IPS DF 4.7 (cell line): ENCODE results near the gene LSG1.
"Not testable (repeated sequence)": the region's sequence is repeated elsewhere in the genome, so short reads cannot be mapped to it uniquely, and the experiment has no call there.

Source experiments
- DNase-seq: peaks from one replicate; pipeline ENCODE4 v3.0.0-alpha.2; 2013; ENCODE audit warnings: low spot score; ENCODE audit errors: extremely low read depth

The LSG1 gene

DNA sequence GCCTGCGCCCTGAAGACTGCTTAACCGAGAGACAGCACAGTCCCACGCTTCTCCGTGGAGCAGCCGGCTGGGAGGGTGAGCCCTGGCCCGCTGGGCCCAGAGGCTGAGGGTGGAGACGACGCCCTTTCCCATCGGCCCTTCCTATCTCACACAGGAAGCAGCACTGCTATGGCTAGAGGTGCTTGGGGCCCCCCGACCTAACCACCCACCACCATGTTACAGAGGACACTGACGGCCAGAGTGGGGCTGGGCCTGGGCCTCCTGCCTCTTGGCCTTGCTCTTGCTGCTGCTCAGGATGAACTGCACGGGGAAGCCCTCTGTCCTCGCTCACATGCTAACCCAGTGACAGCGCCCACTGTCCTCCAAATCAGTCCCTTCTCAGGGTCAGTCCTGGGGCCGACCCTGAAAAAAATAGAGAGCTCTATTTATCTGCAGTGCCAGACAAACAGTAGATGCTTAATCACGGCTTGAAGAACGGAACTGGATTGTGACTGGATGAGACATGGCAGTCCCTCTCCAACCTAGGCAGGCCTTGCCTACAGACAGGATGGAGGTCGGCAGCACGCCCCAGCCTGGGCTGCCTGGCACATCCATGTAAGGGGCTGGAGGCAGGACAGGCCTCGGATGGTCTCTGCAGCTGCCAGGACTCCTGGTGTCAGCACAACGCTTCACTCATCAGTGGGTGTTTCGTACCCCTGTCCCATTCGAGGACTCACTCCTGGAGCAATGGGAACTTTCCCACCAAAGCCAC lies 53.0 kb downstream of the LSG1 start:
- DNase-seq, result no peak

DNA sequence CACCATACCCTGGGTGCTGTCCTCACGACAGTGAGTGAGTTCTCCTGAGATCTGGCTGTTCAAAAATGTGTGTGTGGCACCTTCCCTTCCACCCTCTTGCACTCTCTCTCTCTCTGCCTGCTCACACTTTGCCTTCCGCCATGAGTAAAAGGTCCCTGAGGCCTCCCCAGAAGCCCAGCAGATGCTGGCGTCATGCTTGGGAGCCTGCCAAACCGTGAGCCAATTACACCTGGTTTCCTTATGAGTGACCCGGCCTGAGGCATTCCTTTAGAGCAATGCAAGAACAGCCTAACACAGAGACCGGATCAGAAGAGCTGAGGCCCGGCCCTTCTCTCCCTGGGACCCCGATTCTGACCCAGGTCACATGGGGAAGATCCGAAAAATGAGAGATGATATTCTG lies 54.2 kb downstream of the LSG1 start:
- DNase-seq, result no peak

- DNase-seq, result no peak
Observed at GRCh38 chr3:194617143-194617671, 54.8 kb downstream of the LSG1 start.

GRCh38 chr3:194615226-194615625 lies 56.8 kb downstream of the LSG1 start:
- no peak for DNase-seq

- no peak for DNase-seq
Observed at GRCh38 chr3:194612221-194612620, 59.8 kb downstream of the LSG1 start.

GRCh38 chr3:194610689-194611088 lies 61.3 kb downstream of the LSG1 start:
- DNase-seq, result no peak

DNA sequence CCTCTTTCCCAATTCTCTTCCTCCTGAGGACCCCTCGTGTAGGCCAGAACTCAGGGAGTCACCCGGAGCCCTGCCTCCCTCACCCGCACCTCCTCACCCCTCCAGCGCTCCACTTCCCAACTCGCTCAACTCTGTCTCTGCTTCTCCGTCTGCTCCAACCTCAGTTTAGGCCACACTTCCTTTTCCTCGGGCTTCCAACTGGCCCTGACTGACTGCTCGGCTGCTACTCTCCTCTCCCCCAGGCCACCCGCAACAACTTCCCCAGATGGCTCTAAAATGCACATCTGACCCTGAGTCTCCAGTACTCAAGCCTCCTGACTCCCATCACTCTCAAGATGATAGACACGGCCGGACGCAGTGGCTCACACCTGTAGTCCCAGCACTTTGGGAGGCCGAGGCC lies 62.4 kb downstream of the LSG1 start:
- DNase-seq, result no peak

DNA sequence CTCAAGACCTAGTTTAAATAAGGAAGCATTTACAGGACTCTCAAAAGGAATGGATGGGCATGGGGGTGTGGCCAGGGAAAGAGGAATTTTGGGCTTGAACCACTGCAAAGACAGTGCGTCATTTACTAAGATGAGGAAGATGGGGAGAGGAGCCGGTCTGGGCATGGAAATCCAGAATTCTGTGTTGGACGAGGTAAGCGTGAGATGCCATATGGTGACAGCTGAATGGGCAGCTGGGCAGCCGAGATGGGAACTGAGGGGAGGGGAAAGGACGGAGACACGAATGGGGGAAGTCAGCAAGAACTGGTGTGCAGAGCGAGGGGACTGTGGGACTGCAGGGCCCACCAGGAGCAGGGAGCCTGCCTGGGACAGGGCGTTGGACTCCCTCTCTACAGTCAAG lies 63.0 kb downstream of the LSG1 start:
- DNase-seq, result no peak

DNA sequence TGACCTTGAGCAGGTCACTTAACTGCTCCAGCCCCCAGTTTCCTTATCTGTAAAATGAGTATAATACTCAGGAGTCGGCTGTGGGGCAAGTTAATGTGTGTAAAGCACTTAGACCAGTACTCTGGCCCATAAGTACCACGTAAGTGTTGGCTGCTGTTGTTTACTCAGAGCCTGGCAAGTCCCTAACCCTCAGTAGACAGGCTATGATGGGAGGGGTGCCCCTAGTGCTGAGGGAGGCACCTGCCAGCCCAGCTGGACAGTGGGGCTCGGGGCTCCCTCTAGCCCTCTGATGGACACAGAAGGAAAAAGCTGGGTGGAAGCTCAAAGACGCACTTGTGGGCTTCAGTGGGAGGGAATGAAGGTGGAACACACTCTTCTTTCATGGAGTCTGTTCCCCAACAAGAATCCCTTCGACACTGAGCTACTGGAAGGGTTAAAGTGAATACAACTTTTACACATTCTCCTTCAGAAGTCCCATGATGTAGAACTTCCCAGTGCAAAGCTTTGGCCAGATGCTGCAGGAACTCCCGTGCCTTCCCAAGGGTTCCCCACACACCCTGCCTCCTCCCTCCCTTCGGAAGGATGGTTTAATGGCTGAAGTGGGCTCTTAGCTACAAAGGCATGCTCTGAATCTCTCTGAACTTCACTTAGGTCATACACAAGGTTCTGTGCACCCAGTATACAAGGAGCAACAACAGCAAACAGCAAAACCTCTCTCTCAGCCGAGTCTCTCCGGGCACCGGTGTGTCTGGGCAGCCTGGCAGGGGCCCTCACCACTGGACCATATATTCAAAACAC lies 64.2 kb downstream of the LSG1 start:
- DNase-seq, result no peak

DNA sequence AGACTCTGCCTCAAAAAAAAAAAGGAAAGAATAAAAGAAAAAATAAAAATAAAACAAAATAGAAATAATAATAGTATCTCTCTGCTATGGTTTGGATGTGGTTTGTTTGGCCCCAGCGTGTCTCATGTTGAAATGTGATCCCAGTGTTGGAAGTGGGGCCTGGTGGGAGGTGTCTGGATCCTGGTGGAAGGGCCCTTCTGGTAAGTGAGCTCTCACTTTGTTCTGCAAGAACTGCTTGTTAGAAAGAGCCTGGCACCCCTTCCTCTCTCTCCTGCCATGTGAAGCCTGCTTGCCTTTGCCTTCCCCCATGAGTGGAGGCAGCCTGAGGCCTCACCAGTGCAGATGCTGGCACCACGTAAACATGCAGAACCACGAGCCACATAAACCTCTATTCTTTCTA lies 65.0 kb downstream of the LSG1 start:
- no peak for DNase-seq

DNA sequence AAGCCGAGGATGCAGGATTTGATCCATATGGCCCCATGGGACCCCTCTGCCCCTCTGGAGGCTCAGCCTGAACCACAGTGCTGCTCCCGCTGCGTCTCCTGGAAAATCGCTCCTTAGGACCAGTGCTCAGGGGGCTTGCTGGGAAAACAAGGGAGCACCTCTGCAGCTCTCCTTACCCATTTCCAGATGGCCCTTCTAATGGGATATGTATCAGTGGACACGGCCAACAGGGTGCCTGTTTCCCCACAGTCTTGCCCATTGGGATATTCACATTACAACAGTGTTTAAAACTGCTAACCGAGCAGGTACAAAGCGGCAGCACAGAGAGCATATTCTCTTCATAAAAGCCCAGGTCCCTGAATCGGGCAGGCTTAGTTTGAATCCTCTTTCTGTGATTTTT lies 65.8 kb downstream of the LSG1 start:
- no peak for DNase-seq

- DNase-seq, result not testable (repeated sequence)
Observed at GRCh38 chr3:194605314-194605713, 66.7 kb downstream of the LSG1 start.

DNA sequence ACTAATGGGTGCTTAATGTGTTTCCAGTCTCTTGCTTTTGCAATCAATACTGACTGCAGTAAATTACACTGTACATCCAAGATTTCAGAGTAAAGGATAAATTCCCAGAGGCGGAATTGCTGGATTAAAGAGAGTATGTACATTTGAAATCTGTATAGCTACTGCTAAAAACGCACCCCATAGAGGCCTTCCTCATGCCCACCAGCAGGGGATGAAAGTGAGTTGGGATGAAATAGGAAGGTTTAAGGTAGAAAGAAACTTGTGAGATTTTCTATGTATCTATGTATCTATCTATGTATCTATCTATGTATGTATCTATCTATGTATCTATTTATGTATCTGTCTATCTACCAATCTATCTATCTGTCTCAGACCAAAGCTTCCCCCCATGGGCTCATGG lies 67.2 kb downstream of the LSG1 start:
- no peak for DNase-seq

DNA sequence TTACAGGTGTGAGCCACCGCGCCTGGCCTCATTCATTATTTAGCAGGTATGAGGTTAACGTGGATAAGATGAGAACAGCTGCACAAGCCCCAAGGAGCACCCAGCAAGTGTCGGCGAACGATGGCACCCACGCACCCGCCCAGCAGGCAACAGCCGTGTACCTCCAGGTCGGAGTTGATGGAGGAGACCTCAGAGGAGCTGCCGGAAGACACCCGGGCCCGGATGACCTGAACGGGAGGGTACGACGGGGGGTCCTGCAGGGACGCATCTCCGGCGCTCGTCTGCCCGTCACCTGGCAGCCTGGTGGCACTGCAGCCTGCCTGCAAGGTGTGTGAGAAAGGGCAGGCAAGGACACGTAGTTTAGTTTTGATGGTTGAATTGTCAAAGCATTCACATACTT lies 67.9 kb downstream of the LSG1 start:
- DNase-seq, result no peak

DNA sequence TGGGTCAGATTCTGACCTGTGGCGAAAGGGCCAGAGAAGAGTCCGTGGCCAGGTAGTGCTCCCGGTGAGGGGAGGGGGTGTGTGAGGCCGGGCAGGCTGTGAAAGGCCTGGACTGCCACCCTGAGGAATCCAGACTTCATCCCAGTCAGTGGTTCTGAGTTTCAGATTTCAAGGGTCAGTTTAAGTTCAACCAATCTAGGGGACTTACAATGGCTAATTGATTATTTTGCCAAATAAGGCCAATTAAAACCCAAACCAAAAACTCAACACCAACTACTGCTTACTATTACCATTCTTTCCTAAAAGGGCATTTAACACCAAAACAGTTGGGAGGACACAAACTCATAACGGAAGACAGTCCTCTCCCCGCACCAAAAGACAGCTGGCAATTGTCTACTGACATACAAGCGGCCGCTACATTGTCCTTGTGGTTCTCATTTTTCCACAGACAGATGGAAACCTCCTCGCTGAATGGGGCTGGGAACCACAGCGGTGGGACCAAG lies 69.3 kb downstream of the LSG1 start:
- no peak for DNase-seq

- no peak for DNase-seq
Observed at GRCh38 chr3:194598771-194599557, 73.0 kb downstream of the LSG1 start.

DNA sequence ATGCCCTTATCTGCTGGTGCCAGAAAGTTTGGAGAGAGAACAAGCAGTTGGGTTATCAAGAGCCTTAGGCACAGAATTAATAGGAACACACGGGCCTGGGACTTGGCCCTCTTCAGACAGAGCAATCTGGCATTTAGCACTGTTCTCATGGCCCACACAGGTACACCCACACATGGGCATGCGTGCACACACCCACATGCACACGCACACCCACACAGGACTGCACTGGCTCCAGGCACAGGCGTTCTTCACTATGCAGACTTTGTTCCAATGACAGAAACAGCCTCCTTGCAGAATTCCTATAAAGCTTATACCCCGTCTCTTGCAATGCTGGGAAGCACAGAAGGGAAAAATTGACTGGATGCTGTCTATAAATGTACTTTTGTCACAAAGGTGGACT lies 75.1 kb downstream of the LSG1 start:
- DNase-seq, result no peak

DNA sequence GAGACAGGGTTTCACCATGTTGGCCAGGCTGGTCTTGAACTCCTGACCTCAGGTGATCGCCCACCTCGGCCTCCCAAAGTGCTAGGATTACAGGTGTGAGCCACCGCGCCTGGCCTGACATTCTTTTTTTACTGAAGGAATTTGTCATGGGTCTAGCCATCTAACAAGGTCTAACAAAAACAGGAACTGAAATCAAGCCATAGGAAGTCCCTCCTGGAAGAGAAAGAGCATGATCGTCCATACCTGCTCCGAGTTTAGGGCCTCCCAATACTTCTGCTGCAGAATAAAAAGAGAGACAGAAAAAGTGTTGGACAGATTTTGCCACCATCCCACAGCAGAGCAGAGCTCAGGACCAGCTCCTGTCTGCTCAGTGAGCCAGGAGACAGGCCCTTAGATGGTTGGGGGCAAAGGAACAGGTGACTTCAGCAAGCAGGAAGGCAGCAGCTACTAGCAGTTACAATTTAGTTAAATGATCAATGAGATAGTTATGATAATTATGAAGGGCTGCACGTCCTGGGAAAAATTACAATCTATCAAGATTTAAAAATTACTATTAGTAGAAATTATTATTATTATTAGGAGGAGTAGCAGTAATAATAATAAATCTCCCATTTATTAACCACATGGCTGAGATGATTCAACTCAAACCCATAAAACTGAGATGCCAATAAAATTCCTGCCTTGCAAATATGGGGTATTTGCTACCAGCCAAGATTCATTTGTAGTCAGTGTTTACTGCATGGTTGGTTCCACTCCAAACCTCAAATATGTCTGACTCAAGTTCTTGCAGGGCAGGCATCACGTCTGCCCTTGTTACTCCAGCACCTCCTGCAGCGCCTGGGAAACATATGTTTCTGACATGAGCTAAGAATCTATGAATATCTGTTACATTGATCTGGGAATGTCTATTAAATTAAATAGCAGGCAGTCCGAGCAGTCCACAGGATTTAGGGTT lies 78.9 kb downstream of the LSG1 start:
- no peak for DNase-seq
